CD14-positive monocyte (primary cell): ENCODE results near the gene TMEM51. TPM values are rescaled to one million over a fixed set of nuclear protein-coding genes. Genes with fewer than 3 reads are reported as not detected.
A peak's percentile ranks its signal among the peaks of the same experiment; 100 is the strongest.

ENCODE experiments used
- DNase-seq, 3 donors: peaks; one replicate each; pipeline ENCODE4 v3.0.0-alpha.2; 2011 to 2022
- H2AFZ ChIP-seq: 2 replicates; pipeline ENCODE4 v1.6.0; 2012; ENCODE audit warnings: mild to moderate bottlenecking, low read depth, low read length, inconsistent platforms; ENCODE audit not compliant: insufficient read depth, poor library complexity, severe bottlenecking
- H3K27ac ChIP-seq, 2 donors: 1 replicate in 1 of 2; 2 replicates in 1 of 2; pipeline ENCODE4 v1.5.1; 2012 to 2013; ENCODE audit warnings: low read length in 2 of 2, control low read depth in 1 of 2, inconsistent platforms in 1 of 2, low read depth in 1 of 2, mild to moderate bottlenecking in 1 of 2
- H3K27me3 ChIP-seq, 2 donors: one replicate each; pipeline versions ENCODE4 v1.6.0 to v1.6.1; 2011 to 2013; ENCODE audit warnings: low read length in 2 of 2; ENCODE audit not compliant: control insufficient read depth in 2 of 2, insufficient read depth in 2 of 2
- H3K36me3 ChIP-seq, 2 donors: replicated peaks in 1 of 2; 1 replicate in 1 of 2; 2 replicates in 1 of 2; pipeline versions ENCODE4 v1.5.1 to v1.6.1; 2012 to 2013; ENCODE audit warnings: low read length in 2 of 2, control low read depth in 1 of 2, inconsistent platforms in 1 of 2, mild to moderate bottlenecking in 1 of 2; ENCODE audit not compliant: insufficient read depth in 2 of 2, control insufficient read depth in 1 of 2
- H3K4me1 ChIP-seq, 2 donors: 1 replicate in 1 of 2; 2 replicates in 1 of 2; pipeline versions ENCODE4 v1.5.1 to v1.6.1; 2012 to 2013; ENCODE audit warnings: low read length in 2 of 2, control low read depth in 1 of 2, inconsistent platforms in 1 of 2, mild to moderate bottlenecking in 1 of 2, moderate library complexity in 1 of 2; ENCODE audit not compliant: insufficient read depth in 2 of 2, control insufficient read depth in 1 of 2
- H3K4me2 ChIP-seq: replicated peaks from 2 replicates; pipeline ENCODE3; 2012; ENCODE audit warnings: low read length, moderate library complexity, mild to moderate bottlenecking; ENCODE audit not compliant: poor library complexity, severe bottlenecking; ENCODE audit errors: extremely low read depth
- H3K4me3 ChIP-seq, 3 experiments: fragments of 200-600 bp in 1 of 3; sonication (generic) in 1 of 3; replicated peaks in 1 of 3; 1 replicate in 2 of 3; 2 replicates in 1 of 3; pipeline ENCODE4 v1.5.1; 2011 to 2013; ENCODE audit warnings: low read length in 3 of 3, mild to moderate bottlenecking in 3 of 3, control low read depth in 2 of 3, low read depth in 2 of 3, inconsistent platforms in 1 of 3, moderate library complexity in 1 of 3
- H3K79me2 ChIP-seq: 2 replicates; pipeline ENCODE4 v1.6.0; 2012; ENCODE audit warnings: mild to moderate bottlenecking, control low read depth, inconsistent platforms, low read length, moderate library complexity; ENCODE audit not compliant: insufficient read depth
- H3K9ac ChIP-seq: 2 replicates; pipeline ENCODE4 v1.6.0; 2017; ENCODE audit warnings: low read length, mild to moderate bottlenecking; ENCODE audit not compliant: insufficient read depth, poor library complexity, severe bottlenecking
- H3K9me3 ChIP-seq, 2 donors: replicated peaks in 1 of 2; 1 replicate in 1 of 2; 2 replicates in 1 of 2; pipeline versions ENCODE4 v1.5.1 to v1.6.1; 2012 to 2013; ENCODE audit warnings: low read length in 2 of 2, control low read depth in 1 of 2; ENCODE audit not compliant: control insufficient read depth in 1 of 2, insufficient read depth in 1 of 2
- H4K20me1 ChIP-seq: 2 replicates; pipeline ENCODE4 v1.6.0; 2012; ENCODE audit warnings: mild to moderate bottlenecking, low read length, control low read depth, moderate library complexity; ENCODE audit not compliant: insufficient read depth
- H3K27ac Mint-ChIP-seq, 7 donors: one replicate each; pipeline ENCODE4 v1.8.0; 2020; ENCODE audit warnings: mild to moderate bottlenecking in 7 of 7, mixed read lengths in 7 of 7, moderate library complexity in 6 of 7, inconsistent platforms in 2 of 7
- H3K27me3 Mint-ChIP-seq, 3 donors: one replicate each; pipeline ENCODE4 v1.8.0; 2021 to 2022; ENCODE audit warnings: low read depth in 3 of 3, mild to moderate bottlenecking in 3 of 3, mixed read lengths in 3 of 3, moderate library complexity in 3 of 3, inconsistent platforms in 1 of 3
- H3K36me3 Mint-ChIP-seq, 2 donors: one replicate each; pipeline ENCODE4 v1.8.0; 2020; ENCODE audit warnings: mixed read lengths in 2 of 2, inconsistent platforms in 1 of 2, mild to moderate bottlenecking in 1 of 2
- H3K4me1 Mint-ChIP-seq: one replicate; pipeline ENCODE4 v1.8.0; 2020; ENCODE audit warnings: mild to moderate bottlenecking, mixed read lengths
- H3K4me3 Mint-ChIP-seq, 2 donors: one replicate each; pipeline ENCODE4 v1.8.0; 2020; ENCODE audit warnings: mild to moderate bottlenecking in 2 of 2, mixed read lengths in 2 of 2, moderate library complexity in 1 of 2
- H3K9me3 Mint-ChIP-seq, 7 donors: one replicate each; pipeline ENCODE4 v1.8.0; 2020 to 2022; ENCODE audit warnings: mixed read lengths in 7 of 7, mild to moderate bottlenecking in 6 of 7, moderate library complexity in 6 of 7, inconsistent platforms in 2 of 7
- WGBS: methylation state at CpG from one replicate; pipeline ENCODE4 v1.1.5; 2013; ENCODE audit warnings: missing lambda C conversion rate; ENCODE audit not compliant: insufficient coverage; 5-methylcytosine and 5-hydroxymethylcytosine counted together
- intact Hi-C, 2 donors: fragments of 100-400 bp; cut with micrococcal nuclease; formaldehyde crosslinking; loops; one replicate each; pipeline versions ENCODE4 v1.15.0 to v1.15.1; 2023
- polyA plus RNA-seq, 3 donors: library from polyadenylated mRNA; depleted of rRNA in 1 of 3; unstranded in 2 of 3; stranded (reverse) in 1 of 3; fragments of 300-500 nt in 2 of 3; fragments of >200 nt in 1 of 3; fragmentation: Illumina TruSeq in 2 of 3; gene quantifications; 1 replicate in 2 of 3; 2 replicates in 1 of 3; pipeline ENCODE4 v1.2.3, GENCODE V29; 2012 to 2021
- TF ChIP-seq, protein P1 (sequence below): fragments of 200-600 bp; IDR thresholded peaks from one replicate; pipeline ENCODE4 v1.8.0; 2022; ENCODE audit warnings: antibody characterized with exemption, mild to moderate bottlenecking

Gene TMEM51
- polyA plus RNA-seq, 3 donors = 1.2 to 2.5 (median 2.1) TPM

DNA sequence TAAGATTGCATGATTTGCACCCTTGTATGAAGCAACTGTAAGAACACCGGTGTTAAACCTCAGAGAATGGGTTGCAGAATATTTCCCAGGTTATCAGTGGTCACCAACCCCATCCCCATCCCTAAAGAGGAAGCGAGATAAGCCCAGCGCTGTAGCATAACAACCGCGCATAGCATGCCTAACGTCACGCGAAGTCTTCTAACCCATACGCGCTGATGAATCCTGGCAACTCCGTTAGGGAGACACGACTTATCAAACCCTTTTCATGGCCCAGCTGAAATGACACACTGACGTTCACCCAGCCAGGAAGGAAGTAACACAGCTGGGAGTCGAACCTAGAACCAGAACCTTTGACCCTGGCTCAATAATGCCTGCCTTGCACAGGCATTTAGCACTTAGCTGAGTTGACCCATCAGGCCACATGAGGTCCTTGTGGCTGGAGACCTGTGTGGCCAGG, 24.2 kb downstream of the TMEM51 start:
- H3K4me2 ChIP-seq = no peak overlapping the region
- H3K36me3 Mint-ChIP-seq = no peaks in the 10 kb centered on the region

DNA sequence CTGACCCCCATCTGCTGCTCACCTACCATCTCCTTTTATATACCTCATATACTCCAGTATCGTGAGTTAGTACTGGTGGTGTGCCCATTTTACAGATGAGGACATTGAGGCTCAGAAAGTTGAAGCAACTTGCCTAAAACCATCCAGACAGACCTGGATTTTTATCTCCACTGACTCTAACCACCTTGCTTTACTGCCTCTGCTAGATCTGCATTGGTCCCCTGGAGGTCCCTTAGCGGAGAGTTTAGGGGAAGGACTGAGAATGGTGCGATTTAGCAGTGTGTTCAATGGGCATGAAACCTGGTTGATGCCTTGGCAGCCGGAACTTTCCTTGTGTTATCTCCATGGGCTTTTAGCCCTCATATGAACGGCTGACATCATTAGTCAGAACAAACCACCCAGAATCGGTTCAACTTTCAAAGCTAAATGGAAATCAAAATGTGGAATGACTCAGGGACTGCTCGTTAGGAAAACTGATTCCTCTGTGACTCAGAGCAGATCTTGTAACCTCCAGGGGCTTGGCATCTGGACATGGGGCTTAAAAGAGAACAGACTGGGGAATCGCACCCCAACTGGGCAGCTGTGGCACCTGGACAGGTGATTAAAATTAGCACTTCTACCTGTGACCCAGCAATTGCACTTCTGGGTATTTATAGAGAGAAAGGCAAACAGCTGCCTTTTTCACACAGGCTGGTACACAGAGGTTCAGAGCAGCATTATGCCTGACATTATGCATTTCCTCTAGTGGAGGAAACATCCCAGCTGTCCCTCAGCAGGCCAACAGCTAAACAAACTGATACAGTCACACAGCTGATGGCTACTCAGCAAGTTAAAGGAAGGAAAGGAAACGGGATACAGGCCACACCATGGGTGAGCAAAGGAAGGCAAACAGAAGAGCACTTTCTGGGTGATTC, 25.3 kb downstream of the TMEM51 start:
- H3K9me3 ChIP-seq = no peaks in the 10 kb centered on the region
- no peaks in the 10 kb centered on the region for H4K20me1 ChIP-seq
- Mint-ChIP-seq H3K4me3 (no peak overlapping the region), H3K27me3 (peaks cover 10 to 13% (median 11%) of the 10 kb centered on the region in 3 donors), H3K27ac (no peak overlapping the region), H3K9me3 (peaks cover 0 to 6% (median 0%) of the 10 kb centered on the region in 7 donors), H3K4me1 (peaks cover 17% of the 10 kb centered on the region), H3K36me3 (no peaks in the 10 kb centered on the region)
- TF ChIP-seq, protein P1, sequence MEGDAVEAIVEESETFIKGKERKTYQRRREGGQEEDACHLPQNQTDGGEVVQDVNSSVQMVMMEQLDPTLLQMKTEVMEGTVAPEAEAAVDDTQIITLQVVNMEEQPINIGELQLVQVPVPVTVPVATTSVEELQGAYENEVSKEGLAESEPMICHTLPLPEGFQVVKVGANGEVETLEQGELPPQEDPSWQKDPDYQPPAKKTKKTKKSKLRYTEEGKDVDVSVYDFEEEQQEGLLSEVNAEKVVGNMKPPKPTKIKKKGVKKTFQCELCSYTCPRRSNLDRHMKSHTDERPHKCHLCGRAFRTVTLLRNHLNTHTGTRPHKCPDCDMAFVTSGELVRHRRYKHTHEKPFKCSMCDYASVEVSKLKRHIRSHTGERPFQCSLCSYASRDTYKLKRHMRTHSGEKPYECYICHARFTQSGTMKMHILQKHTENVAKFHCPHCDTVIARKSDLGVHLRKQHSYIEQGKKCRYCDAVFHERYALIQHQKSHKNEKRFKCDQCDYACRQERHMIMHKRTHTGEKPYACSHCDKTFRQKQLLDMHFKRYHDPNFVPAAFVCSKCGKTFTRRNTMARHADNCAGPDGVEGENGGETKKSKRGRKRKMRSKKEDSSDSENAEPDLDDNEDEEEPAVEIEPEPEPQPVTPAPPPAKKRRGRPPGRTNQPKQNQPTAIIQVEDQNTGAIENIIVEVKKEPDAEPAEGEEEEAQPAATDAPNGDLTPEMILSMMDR = no peak
- no peak overlapping the region for H3K4me2 ChIP-seq
- H3K27me3 ChIP-seq = no peaks in the 10 kb centered on the region
- no peak overlapping the region for H3K9ac ChIP-seq
- H3K36me3 ChIP-seq = no peaks in the 10 kb centered on the region
- H3K4me1 ChIP-seq = peaks cover 4 to 5% of the 10 kb centered on the region in 2 donors
- no peak overlapping the region for H3K27ac ChIP-seq
- DNase-seq = peak in 2 of 3 donors; percentile 19 to 54
- intact Hi-C loops = no loop called here
- no peak overlapping the region for H2AFZ ChIP-seq
- 61% methylated on average over 5 of the region's 9 CpGs for WGBS
- no peak overlapping the region for H3K4me3 ChIP-seq
- no peaks in the 10 kb centered on the region for H3K79me2 ChIP-seq

More for the DNA sequence above, 24.2 kb downstream of the TMEM51 start:
- Histone ChIP-seq H3K36me3 (no peaks in the 10 kb centered on the region), H4K20me1 (no peaks in the 10 kb centered on the region), H3K9ac (no peak overlapping the region), H2AFZ (no peak overlapping the region), H3K79me2 (no peaks in the 10 kb centered on the region), H3K9me3 (no peaks in the 10 kb centered on the region), H3K4me1 (peaks cover 4 to 5% of the 10 kb centered on the region in 2 donors), H3K27me3 (no peaks in the 10 kb centered on the region), H3K27ac (no peak overlapping the region), H3K4me3 (no peak overlapping the region)
- Mint-ChIP-seq H3K27ac (no peak overlapping the region), H3K4me1 (peaks cover 18% of the 10 kb centered on the region), H3K9me3 (peaks cover 0 to 6% (median 0%) of the 10 kb centered on the region in 7 donors), H3K4me3 (no peak overlapping the region), H3K27me3 (peaks cover 10 to 13% (median 11%) of the 10 kb centered on the region in 3 donors)
- 2% methylated on average over 13 of the region's 14 CpGs for WGBS
- intact Hi-C loops = no loop called here
- TF ChIP-seq, protein P1 = no peak
- DNase-seq = peak; percentile 47 to 80 (median 66)
